Stimulated activated CD8-positive, alpha-beta memory T cell treated with anti-CD3 and anti-CD28 coated beads, Interleukin-15, amount 100 ng/mL, for 48 hours (primary cell): ENCODE measurements around the gene SEC61A1.

Experiments used
- DNase-seq, 2 donors: peaks; one replicate each; pipeline ENCODE4 v3.0.0-alpha.2; 2020; ENCODE audit warnings: low read depth in 2 of 2

Gene SEC61A1

GRCh38 chr3:128077665-128078064 is 25.4 kb downstream of the SEC61A1 start:
- DNase-seq = no peak

- no peak for DNase-seq
Measured at GRCh38 chr3:128078322-128078721, 26.1 kb downstream of the SEC61A1 start.

GRCh38 chr3:128078875-128079274 is 26.6 kb downstream of the SEC61A1 start:
- DNase-seq = no peak

- DNase-seq = no peak
Measured at GRCh38 chr3:128079823-128080222, 27.6 kb downstream of the SEC61A1 start.

GRCh38 chr3:128080323-128081080 is 28.3 kb downstream of the SEC61A1 start:
- DNase-seq = no peak

- no peak for DNase-seq
Measured at GRCh38 chr3:128081226-128081625, 29.0 kb downstream of the SEC61A1 start.

GRCh38 chr3:128081846-128082245 is 29.6 kb downstream of the SEC61A1 start:
- no peak for DNase-seq

- DNase-seq = no peak
Measured at GRCh38 chr3:128082546-128082945, 30.3 kb downstream of the SEC61A1 start.

- no peak for DNase-seq
Measured at GRCh38 chr3:128083396-128083795, 31.2 kb downstream of the SEC61A1 start.

GRCh38 chr3:128083980-128084674 is 31.9 kb downstream of the SEC61A1 start:
- no peak for DNase-seq

GRCh38 chr3:128084675-128085021 is 32.4 kb downstream of the SEC61A1 start:
- no peak for DNase-seq

GRCh38 chr3:128089135-128089534 is 36.9 kb downstream of the SEC61A1 start:
- no peak for DNase-seq

- DNase-seq = no peak
Measured at GRCh38 chr3:128091586-128091985, 39.3 kb downstream of the SEC61A1 start.

- no peak for DNase-seq
Measured at GRCh38 chr3:128094295-128095151, 42.3 kb downstream of the SEC61A1 start.

- peak; percentile 48 for DNase-seq
Measured at GRCh38 chr3:128095222-128095703, 43.0 kb downstream of the SEC61A1 start.

GRCh38 chr3:128098234-128098633 is 46.0 kb downstream of the SEC61A1 start:
- no peak for DNase-seq

- DNase-seq = no peak
Measured at GRCh38 chr3:128100161-128100560, 47.9 kb downstream of the SEC61A1 start.

- DNase-seq = no peak
Measured at GRCh38 chr3:128100638-128101037, 48.4 kb downstream of the SEC61A1 start.

- no peak for DNase-seq
Measured at GRCh38 chr3:128103136-128103676, 51.0 kb downstream of the SEC61A1 start.

- no peak for DNase-seq
Measured at GRCh38 chr3:128107834-128108233, 55.6 kb downstream of the SEC61A1 start.

GRCh38 chr3:128111147-128111546 is 58.9 kb downstream of the SEC61A1 start:
- DNase-seq = no peak

- DNase-seq = peak in 1 of 2 donors; percentile 36
Measured at GRCh38 chr3:128112357-128112968, 60.2 kb downstream of the SEC61A1 start.
